K562 (cell line): Measurements from ENCODE around the gene TENM4. TPM values are rescaled to one million over a fixed set of nuclear protein-coding genes. Genes with fewer than 3 reads are reported as not detected.
A peak's percentile ranks its signal among the peaks of the same experiment; 100 is the strongest.

Experiments used
- ATAC-seq: fragments of 200-7000 bp; cut with Tn5 transposase; 3 replicates; pipeline ENCODE4 v1.9.1; 2020; ENCODE audit warnings: moderate library complexity
- BruUV-seq: library from RNA; stranded (reverse); fragments of 400-500 nt; replicated peaks from 2 replicates; lab custom pipeline; 2021; lab: Mats Ljungman, UMichigan
- CTCF ChIA-PET: fragments of 300-600 bp; formaldehyde crosslinking; extraction: SDS; loops from one replicate; lab custom pipeline; 2021; ENCODE audit warnings: low intra/inter-chr PET ratio; lab: Yijun Ruan, JAX
- POLR2A ChIA-PET: fragments of 300-600, 350-650 bp; sonication (Branson Sonifier 250); formaldehyde crosslinking; extraction: SDS; loops from one replicate; lab custom pipeline; 2021; ENCODE audit warnings: antibody characterized with exemption, inconsistent platforms; lab: Yijun Ruan, JAX
- DNase-seq, 4 experiments: peaks; one replicate each; pipeline versions ENCODE4 v3.0.0 to v3.0.0-alpha.2; 2011 to 2018; ENCODE audit warnings: low spot score in 3 of 4, mixed read lengths in 3 of 4; ENCODE audit errors: extremely low read depth in 1 of 4
- FAIRE-seq: peaks from 2 replicates; lab custom pipeline; 2011; peaks lifted over from hg19 to GRCh38; lab: Jason Lieb, UNC
- H2AFZ ChIP-seq: 2 replicates; pipeline ENCODE4 v1.6.0; 2011; ENCODE audit warnings: low read depth, low read length, control low read depth, inconsistent platforms
- H3K27ac ChIP-seq: fragments of 200-600 bp; 3 replicates; pipeline ENCODE4 v1.8.0; 2011; ENCODE audit warnings: low read depth, mild to moderate bottlenecking, control low read depth, inconsistent platforms, low read length, moderate library complexity, mixed read lengths; ENCODE audit errors: extremely low read depth
- H3K27me3 ChIP-seq, 2 experiments: fragments of 300-600 bp in 1 of 2; 2 replicates in 1 of 2; 3 replicates in 1 of 2; pipeline versions ENCODE4 v1.6.0 to v1.8.0; 2011; ENCODE audit warnings: inconsistent platforms in 2 of 2, low read length in 2 of 2, mild to moderate bottlenecking in 1 of 2, mixed read lengths in 1 of 2, moderate library complexity in 1 of 2; ENCODE audit not compliant: control insufficient read depth in 2 of 2, insufficient read depth in 2 of 2
- H3K36me3 ChIP-seq: fragments of 300-600 bp; 3 replicates; pipeline ENCODE4 v1.8.0; 2011; ENCODE audit warnings: mild to moderate bottlenecking, low read length, inconsistent platforms; ENCODE audit not compliant: control insufficient read depth, insufficient read depth
- H3K4me1 ChIP-seq, 2 experiments: fragments of 200-600 bp in 1 of 2; replicated peaks in 1 of 2; 2 replicates in 1 of 2; 3 replicates in 1 of 2; pipeline versions ENCODE4 v1.5.1 to v1.8.0; 2011; ENCODE audit warnings: inconsistent platforms in 2 of 2, low read length in 2 of 2, mild to moderate bottlenecking in 1 of 2, mixed read lengths in 1 of 2, moderate library complexity in 1 of 2; ENCODE audit not compliant: control insufficient read depth in 2 of 2, insufficient read depth in 2 of 2
- H3K4me2 ChIP-seq: 2 replicates; pipeline ENCODE4 v1.6.1; 2011; ENCODE audit warnings: low read length, control low read depth, inconsistent platforms, mixed read lengths; ENCODE audit not compliant: insufficient read depth
- H3K4me3 ChIP-seq: fragments of 200-600 bp; sonication (generic), shearing (Covaris generic); 2 replicates; pipeline ENCODE4 v1.5.1; 2016; ENCODE audit warnings: control low read depth, inconsistent platforms
- H3K79me2 ChIP-seq: fragments of 200-600 bp; 3 replicates; pipeline ENCODE4 v1.8.0; 2011; ENCODE audit warnings: low read length, inconsistent platforms; ENCODE audit not compliant: control insufficient read depth, insufficient read depth
- H3K9ac ChIP-seq, 2 experiments: 2 replicates each; pipeline versions ENCODE4 v1.6.0 to v1.6.1; 2011; ENCODE audit warnings: low read depth in 2 of 2, low read length in 2 of 2, control low read depth in 1 of 2, inconsistent platforms in 1 of 2, mild to moderate bottlenecking in 1 of 2, mixed read lengths in 1 of 2; ENCODE audit not compliant: insufficient read depth in 1 of 2
- H3K9me1 ChIP-seq: one replicate; pipeline ENCODE4 v1.6.0; 2011; ENCODE audit warnings: inconsistent platforms, mild to moderate bottlenecking, low read length, moderate library complexity; ENCODE audit not compliant: control insufficient read depth, insufficient read depth
- H3K9me3 ChIP-seq: replicated peaks from 2 replicates; pipeline ENCODE4 v1.5.1; 2011; ENCODE audit warnings: low read depth, low read length, inconsistent platforms; ENCODE audit not compliant: control insufficient read depth, insufficient read depth
- H4K20me1 ChIP-seq: replicated peaks from 2 replicates; pipeline ENCODE4 v1.6.1; 2011; ENCODE audit warnings: low read length, inconsistent platforms, mixed read lengths; ENCODE audit not compliant: control insufficient read depth, insufficient read depth
- ZNF197 ChIP-seq: fragments of 200-800 bp; sonication (Bioruptor generic); IDR thresholded peaks from 2 replicates; pipeline ENCODE4 v1.6.1; 2016; ENCODE audit warnings: low read depth, missing genetic modification characterization, missing compliant biosample characterization
- WGBS: fragments of 100-300 bp; shearing (Covaris generic); methylation state at CpG from one replicate; pipeline ENCODE4 v1.1.6; 2016; ENCODE audit warnings: low coverage, mixed read lengths; ENCODE audit not compliant: insufficient coverage; ENCODE audit errors: missing lambda C conversion rate; 5-methylcytosine and 5-hydroxymethylcytosine counted together
- in situ Hi-C: fragments of 300-500 bp; cut with MboI; formaldehyde crosslinking; loops from 4 replicates; pipeline ENCODE4 v1.15.0; 2018; ENCODE audit warnings: inconsistent platforms, mixed read lengths
- intact Hi-C: fragments of 100-400 bp; cut with micrococcal nuclease; formaldehyde crosslinking; loops from 2 replicates; pipeline ENCODE4 v1.14.2; 2022
- polyA plus RNA-seq, 8 experiments: library from polyadenylated mRNA; depleted of rRNA in 4 of 8; stranded (reverse) in 5 of 8; unstranded in 3 of 8; fragments of >200 nt; fragmentation: Nextera tagmentation in 2 of 8; fragmentation: Illumina TruSeq in 1 of 8; extraction: Ambion mirVana in 2 of 8; extraction: Trizol in 1 of 8; gene quantifications; 2 replicates each; pipeline versions ENCODE4 v1.2.1 to v1.2.3, GENCODE V29; 2011 to 2014; ENCODE audit warnings: inconsistent platforms in 1 of 8, missing spikeins in 1 of 8
- total RNA-seq, 7 experiments: library from RNA; depleted of rRNA in 6 of 7; stranded (reverse); fragments of >200 nt in 6 of 7; fragmentation: Illumina TruSeq in 2 of 7; extraction: Trizol in 2 of 7; gene quantifications; 2 replicates each; pipeline versions ENCODE4 v1.2.1 to v1.2.3, GENCODE V29; 2011 to 2021; ENCODE audit warnings: low replicate concordance in 1 of 7
- TF ChIP-seq, protein P1 (sequence below): fragments of 200-800 bp; sonication (Bioruptor generic); IDR thresholded peaks from 2 replicates; pipeline ENCODE4 v1.6.1; 2017; ENCODE audit warnings: missing genetic modification characterization, missing compliant biosample characterization
- TF ChIP-seq, protein P2 (sequence below): fragments of 450-650 bp; IDR thresholded peaks from 2 replicates; pipeline ENCODE4 v1.6.1; 2016; ENCODE audit warnings: mild to moderate bottlenecking, moderate library complexity

Gene TENM4
- total and polyA plus RNA-seq, 9 of the 15 experiments (the other 6 are each of a cell fraction or from before 2014, with no cell fraction given): 0.16 TPM; not detected in 8

DNA sequence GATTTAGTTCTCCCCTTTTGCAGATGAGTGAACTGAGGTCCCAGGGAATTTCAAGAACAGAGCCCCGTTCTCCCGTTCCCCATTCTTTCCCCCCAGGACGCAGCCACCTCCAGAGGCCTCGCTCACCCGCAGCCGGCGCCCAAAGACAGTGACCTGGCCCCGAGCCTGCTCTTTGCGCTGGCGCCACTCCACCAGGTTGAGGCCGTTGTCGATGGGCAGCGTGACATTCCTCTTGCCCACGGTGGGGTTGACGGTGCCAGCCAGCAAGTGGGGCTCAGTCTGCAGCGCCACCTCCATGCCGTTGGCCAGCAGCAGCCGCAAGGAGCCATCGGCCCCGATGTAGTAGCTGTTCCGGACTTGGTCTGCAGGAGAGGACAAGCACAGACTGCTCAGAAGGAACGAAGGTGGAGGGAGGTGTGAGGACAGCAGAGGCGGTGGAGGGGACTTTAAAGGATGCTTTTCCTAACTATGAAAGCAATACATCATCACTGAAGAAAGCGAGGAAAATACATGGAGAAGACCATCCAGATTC, 764.7 kb downstream of the TENM4 start:
- peak; percentile 69 for ATAC-seq
- intact Hi-C loops: no loop called here
- Histone ChIP-seq H3K27me3 (peaks cover 10 to 41% of the 10 kb centered on the region in 2 experiments; a peak in 4 of 5 replicates), H3K4me3 (no peak overlapping the region)
- CTCF ChIA-PET: no interaction called here
- TF ChIP-seq, protein P1, sequence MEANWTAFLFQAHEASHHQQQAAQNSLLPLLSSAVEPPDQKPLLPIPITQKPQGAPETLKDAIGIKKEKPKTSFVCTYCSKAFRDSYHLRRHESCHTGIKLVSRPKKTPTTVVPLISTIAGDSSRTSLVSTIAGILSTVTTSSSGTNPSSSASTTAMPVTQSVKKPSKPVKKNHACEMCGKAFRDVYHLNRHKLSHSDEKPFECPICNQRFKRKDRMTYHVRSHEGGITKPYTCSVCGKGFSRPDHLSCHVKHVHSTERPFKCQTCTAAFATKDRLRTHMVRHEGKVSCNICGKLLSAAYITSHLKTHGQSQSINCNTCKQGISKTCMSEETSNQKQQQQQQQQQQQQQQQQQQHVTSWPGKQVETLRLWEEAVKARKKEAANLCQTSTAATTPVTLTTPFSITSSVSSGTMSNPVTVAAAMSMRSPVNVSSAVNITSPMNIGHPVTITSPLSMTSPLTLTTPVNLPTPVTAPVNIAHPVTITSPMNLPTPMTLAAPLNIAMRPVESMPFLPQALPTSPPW (CRISPR knock-in tag): no peak
- TF ChIP-seq, protein P2, sequence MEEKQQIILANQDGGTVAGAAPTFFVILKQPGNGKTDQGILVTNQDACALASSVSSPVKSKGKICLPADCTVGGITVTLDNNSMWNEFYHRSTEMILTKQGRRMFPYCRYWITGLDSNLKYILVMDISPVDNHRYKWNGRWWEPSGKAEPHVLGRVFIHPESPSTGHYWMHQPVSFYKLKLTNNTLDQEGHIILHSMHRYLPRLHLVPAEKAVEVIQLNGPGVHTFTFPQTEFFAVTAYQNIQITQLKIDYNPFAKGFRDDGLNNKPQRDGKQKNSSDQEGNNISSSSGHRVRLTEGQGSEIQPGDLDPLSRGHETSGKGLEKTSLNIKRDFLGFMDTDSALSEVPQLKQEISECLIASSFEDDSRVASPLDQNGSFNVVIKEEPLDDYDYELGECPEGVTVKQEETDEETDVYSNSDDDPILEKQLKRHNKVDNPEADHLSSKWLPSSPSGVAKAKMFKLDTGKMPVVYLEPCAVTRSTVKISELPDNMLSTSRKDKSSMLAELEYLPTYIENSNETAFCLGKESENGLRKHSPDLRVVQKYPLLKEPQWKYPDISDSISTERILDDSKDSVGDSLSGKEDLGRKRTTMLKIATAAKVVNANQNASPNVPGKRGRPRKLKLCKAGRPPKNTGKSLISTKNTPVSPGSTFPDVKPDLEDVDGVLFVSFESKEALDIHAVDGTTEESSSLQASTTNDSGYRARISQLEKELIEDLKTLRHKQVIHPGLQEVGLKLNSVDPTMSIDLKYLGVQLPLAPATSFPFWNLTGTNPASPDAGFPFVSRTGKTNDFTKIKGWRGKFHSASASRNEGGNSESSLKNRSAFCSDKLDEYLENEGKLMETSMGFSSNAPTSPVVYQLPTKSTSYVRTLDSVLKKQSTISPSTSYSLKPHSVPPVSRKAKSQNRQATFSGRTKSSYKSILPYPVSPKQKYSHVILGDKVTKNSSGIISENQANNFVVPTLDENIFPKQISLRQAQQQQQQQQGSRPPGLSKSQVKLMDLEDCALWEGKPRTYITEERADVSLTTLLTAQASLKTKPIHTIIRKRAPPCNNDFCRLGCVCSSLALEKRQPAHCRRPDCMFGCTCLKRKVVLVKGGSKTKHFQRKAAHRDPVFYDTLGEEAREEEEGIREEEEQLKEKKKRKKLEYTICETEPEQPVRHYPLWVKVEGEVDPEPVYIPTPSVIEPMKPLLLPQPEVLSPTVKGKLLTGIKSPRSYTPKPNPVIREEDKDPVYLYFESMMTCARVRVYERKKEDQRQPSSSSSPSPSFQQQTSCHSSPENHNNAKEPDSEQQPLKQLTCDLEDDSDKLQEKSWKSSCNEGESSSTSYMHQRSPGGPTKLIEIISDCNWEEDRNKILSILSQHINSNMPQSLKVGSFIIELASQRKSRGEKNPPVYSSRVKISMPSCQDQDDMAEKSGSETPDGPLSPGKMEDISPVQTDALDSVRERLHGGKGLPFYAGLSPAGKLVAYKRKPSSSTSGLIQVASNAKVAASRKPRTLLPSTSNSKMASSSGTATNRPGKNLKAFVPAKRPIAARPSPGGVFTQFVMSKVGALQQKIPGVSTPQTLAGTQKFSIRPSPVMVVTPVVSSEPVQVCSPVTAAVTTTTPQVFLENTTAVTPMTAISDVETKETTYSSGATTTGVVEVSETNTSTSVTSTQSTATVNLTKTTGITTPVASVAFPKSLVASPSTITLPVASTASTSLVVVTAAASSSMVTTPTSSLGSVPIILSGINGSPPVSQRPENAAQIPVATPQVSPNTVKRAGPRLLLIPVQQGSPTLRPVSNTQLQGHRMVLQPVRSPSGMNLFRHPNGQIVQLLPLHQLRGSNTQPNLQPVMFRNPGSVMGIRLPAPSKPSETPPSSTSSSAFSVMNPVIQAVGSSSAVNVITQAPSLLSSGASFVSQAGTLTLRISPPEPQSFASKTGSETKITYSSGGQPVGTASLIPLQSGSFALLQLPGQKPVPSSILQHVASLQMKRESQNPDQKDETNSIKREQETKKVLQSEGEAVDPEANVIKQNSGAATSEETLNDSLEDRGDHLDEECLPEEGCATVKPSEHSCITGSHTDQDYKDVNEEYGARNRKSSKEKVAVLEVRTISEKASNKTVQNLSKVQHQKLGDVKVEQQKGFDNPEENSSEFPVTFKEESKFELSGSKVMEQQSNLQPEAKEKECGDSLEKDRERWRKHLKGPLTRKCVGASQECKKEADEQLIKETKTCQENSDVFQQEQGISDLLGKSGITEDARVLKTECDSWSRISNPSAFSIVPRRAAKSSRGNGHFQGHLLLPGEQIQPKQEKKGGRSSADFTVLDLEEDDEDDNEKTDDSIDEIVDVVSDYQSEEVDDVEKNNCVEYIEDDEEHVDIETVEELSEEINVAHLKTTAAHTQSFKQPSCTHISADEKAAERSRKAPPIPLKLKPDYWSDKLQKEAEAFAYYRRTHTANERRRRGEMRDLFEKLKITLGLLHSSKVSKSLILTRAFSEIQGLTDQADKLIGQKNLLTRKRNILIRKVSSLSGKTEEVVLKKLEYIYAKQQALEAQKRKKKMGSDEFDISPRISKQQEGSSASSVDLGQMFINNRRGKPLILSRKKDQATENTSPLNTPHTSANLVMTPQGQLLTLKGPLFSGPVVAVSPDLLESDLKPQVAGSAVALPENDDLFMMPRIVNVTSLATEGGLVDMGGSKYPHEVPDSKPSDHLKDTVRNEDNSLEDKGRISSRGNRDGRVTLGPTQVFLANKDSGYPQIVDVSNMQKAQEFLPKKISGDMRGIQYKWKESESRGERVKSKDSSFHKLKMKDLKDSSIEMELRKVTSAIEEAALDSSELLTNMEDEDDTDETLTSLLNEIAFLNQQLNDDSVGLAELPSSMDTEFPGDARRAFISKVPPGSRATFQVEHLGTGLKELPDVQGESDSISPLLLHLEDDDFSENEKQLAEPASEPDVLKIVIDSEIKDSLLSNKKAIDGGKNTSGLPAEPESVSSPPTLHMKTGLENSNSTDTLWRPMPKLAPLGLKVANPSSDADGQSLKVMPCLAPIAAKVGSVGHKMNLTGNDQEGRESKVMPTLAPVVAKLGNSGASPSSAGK: no peak
- TF ChIP-seq ZNF197 (CRISPR knock-in tag): no peak
- TF ChIP-seq, all 486 proteins: peak for 0
- Histone ChIP-seq H3K4me2 (no peak overlapping the region), H3K9ac (no peak overlapping the region), H4K20me1 (no peaks in the 10 kb centered on the region), H3K27ac (no peak overlapping the region), H3K4me1 (peaks cover 0 to 3% of the 10 kb centered on the region in 2 experiments; a peak in 1 of 5 replicates), H3K79me2 (no peaks in the 10 kb centered on the region), H3K9me3 (no peaks in the 10 kb centered on the region), H3K9me1 (no peaks in the 10 kb centered on the region), H2AFZ (no peak overlapping the region), H3K36me3 (no peaks in the 10 kb centered on the region)
- WGBS: 2% methylated on average over 24 of the region's 24 CpGs
- POLR2A ChIA-PET: interaction anchor here (1.0 kb wide), 1 partner anchor 13 kb away, joined by 4 read pairs; no protein-coding TSS in a partner anchor
- DNase-seq (no peak), FAIRE-seq (no peak)
- in situ Hi-C loops: no loop called here
- BruUV-seq: no TSS peak
